ENCODE measurements around the gene SAFB2.

GRCh38 chr19:5665781-5666513 is 43.4 kb upstream of the SAFB2 start:
- no peak for TF ChIP-seq POLR2A (IDR thresholded peaks at IDR 0.05; ENCODE audit: insufficient read depth in 1 of 2, low read depth in 2 of 2, low read length in 2 of 2)
- TF ChIP-seq EZH2 (conservative IDR thresholded peaks at IDR 0.05; ENCODE audit: low read depth, low read length), result no peak
